Measurements from ENCODE around the gene EPB41L3.

GRCh38 chr18:5538544-5538943 lies 5.3 kb downstream of the EPB41L3 start:
- TF ChIP-seq CBFB (IDR thresholded peaks at IDR 0.05; ENCODE audit: low read depth) = no peak
- TF ChIP-seq FOXM1 (IDR thresholded peaks at IDR 0.05; ENCODE audit: low read depth, low read length) = no peak
- no peak for TF ChIP-seq FOXK2 (IDR thresholded peaks at IDR 0.05)
- TF ChIP-seq POLR2AphosphoS5 (IDR thresholded peaks at IDR 0.05; ENCODE audit: low read length) = no peak
- no peak for TF ChIP-seq ESRRA (IDR thresholded peaks at IDR 0.05; ENCODE audit: low read length)
- TF ChIP-seq MLLT1 (IDR thresholded peaks at IDR 0.05) = no peak
- no peak for TF ChIP-seq RFX5 (IDR thresholded peaks at IDR 0.05; ENCODE audit: low read depth, low read length)

All from GM12878 (cell line).